Activated naive CD8-positive, alpha-beta T cell (primary cell): ENCODE results near the gene ADAMTS4.
"Not testable (repeated sequence)": the region's sequence is repeated elsewhere in the genome, so short reads cannot be mapped to it uniquely, and the experiment has no call there.

Source experiments
- H3K27ac Mint-ChIP-seq: one replicate; pipeline ENCODE4 v1.8.0; 2021; ENCODE audit warnings: mixed read lengths
- H3K27me3 Mint-ChIP-seq: one replicate; pipeline ENCODE4 v1.8.0; 2021; ENCODE audit warnings: mixed read lengths
- H3K36me3 Mint-ChIP-seq: one replicate; pipeline ENCODE4 v1.8.0; 2021; ENCODE audit warnings: mixed read lengths
- H3K4me1 Mint-ChIP-seq: one replicate; pipeline ENCODE4 v1.8.0; 2021; ENCODE audit warnings: low read depth, mixed read lengths
- H3K4me3 Mint-ChIP-seq: one replicate; pipeline ENCODE4 v1.8.0; 2021; ENCODE audit warnings: mild to moderate bottlenecking, mixed read lengths
- H3K9me3 Mint-ChIP-seq: one replicate; pipeline ENCODE4 v1.8.0; 2021; ENCODE audit warnings: low read depth, mixed read lengths

ADAMTS4 gene

GRCh38 chr1:161225178-161225533 lies 26.3 kb upstream of the ADAMTS4 start:
- Mint-ChIP-seq H3K27ac (peak overlapping the region; percentile 100), H3K27me3 (no peaks in the 10 kb centered on the region), H3K9me3 (no peaks in the 10 kb centered on the region), H3K36me3 (peaks cover 3% of the 10 kb centered on the region), H3K4me3 (no peak overlapping the region), H3K4me1 (peaks cover 47% of the 10 kb centered on the region)

- not testable (repeated sequence) for H3K4me3 Mint-ChIP-seq, H3K36me3 Mint-ChIP-seq, H3K27me3 Mint-ChIP-seq, H3K9me3 Mint-ChIP-seq
- Mint-ChIP-seq H3K27ac (peak overlapping the region; percentile 22), H3K4me1 (peaks cover 51% of the 10 kb centered on the region)
These were observed 25.8 kb upstream of the ADAMTS4 start for GRCh38 chr1:161224695-161225087.

GRCh38 chr1:161223805-161224694 lies 25.2 kb upstream of the ADAMTS4 start:
- H3K36me3 Mint-ChIP-seq, result peaks cover 3% of the 10 kb centered on the region
- H3K27me3 Mint-ChIP-seq, result no peaks in the 10 kb centered on the region
- H3K4me3 Mint-ChIP-seq, result no peak overlapping the region
- H3K4me1 Mint-ChIP-seq, result peaks cover 58% of the 10 kb centered on the region
- no peaks in the 10 kb centered on the region for H3K9me3 Mint-ChIP-seq
- H3K27ac Mint-ChIP-seq, result peak overlapping the region; percentile 22

- H3K4me1 Mint-ChIP-seq, result peaks cover 68% of the 10 kb centered on the region
- no peaks in the 10 kb centered on the region for H3K9me3 Mint-ChIP-seq
- H3K27ac Mint-ChIP-seq, result peak overlapping the region; percentile 78
- no peaks in the 10 kb centered on the region for H3K27me3 Mint-ChIP-seq
- H3K36me3 Mint-ChIP-seq, result no peaks in the 10 kb centered on the region
- H3K4me3 Mint-ChIP-seq, result no peak overlapping the region
These were observed 23.5 kb upstream of the ADAMTS4 start for GRCh38 chr1:161222175-161223019.

- H3K27me3 Mint-ChIP-seq, result no peaks in the 10 kb centered on the region
- no peaks in the 10 kb centered on the region for H3K36me3 Mint-ChIP-seq
- H3K4me3 Mint-ChIP-seq, result peak overlapping the region; percentile 4
- H3K4me1 Mint-ChIP-seq, result peaks cover 65% of the 10 kb centered on the region
- peak overlapping the region; percentile 85 for H3K27ac Mint-ChIP-seq
- H3K9me3 Mint-ChIP-seq, result no peaks in the 10 kb centered on the region
These were observed 21.1 kb upstream of the ADAMTS4 start for GRCh38 chr1:161220002-161220401.

GRCh38 chr1:161219078-161219892 lies 20.4 kb upstream of the ADAMTS4 start:
- peaks cover 2% of the 10 kb centered on the region for H3K36me3 Mint-ChIP-seq
- no peaks in the 10 kb centered on the region for H3K9me3 Mint-ChIP-seq
- H3K27ac Mint-ChIP-seq, result peak overlapping the region; percentile 90
- no peaks in the 10 kb centered on the region for H3K27me3 Mint-ChIP-seq
- H3K4me1 Mint-ChIP-seq, result peaks cover 67% of the 10 kb centered on the region
- peak overlapping the region; percentile 13 for H3K4me3 Mint-ChIP-seq

GRCh38 chr1:161218301-161219077 lies 19.6 kb upstream of the ADAMTS4 start:
- peaks cover 63% of the 10 kb centered on the region for H3K4me1 Mint-ChIP-seq
- peak overlapping the region; percentile 48 for H3K4me3 Mint-ChIP-seq
- H3K36me3 Mint-ChIP-seq, result peaks cover 5% of the 10 kb centered on the region
- H3K9me3 Mint-ChIP-seq, result no peaks in the 10 kb centered on the region
- H3K27ac Mint-ChIP-seq, result peak overlapping the region; percentile 90
- no peaks in the 10 kb centered on the region for H3K27me3 Mint-ChIP-seq

- H3K27me3 Mint-ChIP-seq, result no peaks in the 10 kb centered on the region
- H3K4me3 Mint-ChIP-seq, result no peak overlapping the region
- H3K27ac Mint-ChIP-seq, result peak overlapping the region; percentile 90
- H3K4me1 Mint-ChIP-seq, result peaks cover 62% of the 10 kb centered on the region
- peaks cover 8% of the 10 kb centered on the region for H3K36me3 Mint-ChIP-seq
- H3K9me3 Mint-ChIP-seq, result no peaks in the 10 kb centered on the region
These were observed 19.0 kb upstream of the ADAMTS4 start for GRCh38 chr1:161217831-161218230.

- Mint-ChIP-seq H3K4me1 (peaks cover 59% of the 10 kb centered on the region), H3K9me3 (no peaks in the 10 kb centered on the region), H3K27me3 (no peaks in the 10 kb centered on the region), H3K36me3 (peaks cover 8% of the 10 kb centered on the region), H3K4me3 (peak overlapping the region; percentile 28), H3K27ac (peak overlapping the region; percentile 90)
These were observed 18.3 kb upstream of the ADAMTS4 start for GRCh38 chr1:161216945-161217712.

- Mint-ChIP-seq H3K27me3 (no peaks in the 10 kb centered on the region), H3K4me1 (peaks cover 50% of the 10 kb centered on the region), H3K36me3 (peaks cover 9% of the 10 kb centered on the region), H3K4me3 (peak within 1 kb of the TSS; percentile 22), H3K27ac (peak within 1 kb of the TSS; percentile 55), H3K9me3 (no peaks in the 10 kb centered on the region)
These were observed 16.2 kb upstream of the ADAMTS4 start, which contains the start of gene FCER1G for GRCh38 chr1:161215076-161215475. Gene FCER1G, plus strand, starts transcription at chr1:161215295. Its CDS starts 27 bp downstream, at chr1:161215322.

- no peaks in the 10 kb centered on the region for H3K27me3 Mint-ChIP-seq
- H3K4me3 Mint-ChIP-seq, result no peak overlapping the region
- peak overlapping the region; percentile 47 for H3K27ac Mint-ChIP-seq
- H3K4me1 Mint-ChIP-seq, result peaks cover 50% of the 10 kb centered on the region
- H3K36me3 Mint-ChIP-seq, result peaks cover 12% of the 10 kb centered on the region
- H3K9me3 Mint-ChIP-seq, result no peaks in the 10 kb centered on the region
These were observed 15.5 kb upstream of the ADAMTS4 start for GRCh38 chr1:161214369-161214768.

GRCh38 chr1:161209790-161210409 lies 11.0 kb upstream of the ADAMTS4 start:
- H3K4me1 Mint-ChIP-seq, result peaks cover 36% of the 10 kb centered on the region
- H3K9me3 Mint-ChIP-seq, result no peaks in the 10 kb centered on the region
- peaks cover 17% of the 10 kb centered on the region for H3K36me3 Mint-ChIP-seq
- H3K27ac Mint-ChIP-seq, result peak overlapping the region; percentile 79
- no peaks in the 10 kb centered on the region for H3K27me3 Mint-ChIP-seq
- H3K4me3 Mint-ChIP-seq, result no peak overlapping the region

GRCh38 chr1:161207173-161207572 lies 8.3 kb upstream of the ADAMTS4 start:
- Mint-ChIP-seq H3K9me3 (no peaks in the 10 kb centered on the region), H3K27me3 (no peaks in the 10 kb centered on the region), H3K27ac (no peak overlapping the region), H3K4me3 (no peak overlapping the region), H3K36me3 (peaks cover 14% of the 10 kb centered on the region), H3K4me1 (peaks cover 53% of the 10 kb centered on the region)
